ENCODE data around the gene UBE2K.

The UBE2K gene

GRCh38 chr4:39756159-39756558, 58.2 kb downstream of the UBE2K start:
- Histone ChIP-seq H3F3A (ENCODE audit: insufficient read depth) (peaks cover 9% of the 10 kb centered on the region; the same call in 1 of the 2 replicates), H4K20me1 (ENCODE audit: low read depth, low read length) (no peaks in the 10 kb centered on the region), H3K27ac (ENCODE audit: low read depth, low read length) (no peak overlapping the region), H2AFZ (ENCODE audit: low read depth, low read length, severe bottlenecking) (no peak overlapping the region), H3K9me3 (ENCODE audit: insufficient read depth, low read length) (no peaks in the 10 kb centered on the region), H3K9me2 (replicated peaks; ENCODE audit: insufficient read depth, low read length) (no peaks in the 10 kb centered on the region), H3K79me2 (ENCODE audit: insufficient read depth, low read length) (no peaks in the 10 kb centered on the region), H3K4me2 (ENCODE audit: low read depth, low read length, poor library complexity, severe bottlenecking) (no peak overlapping the region), H3K9ac (ENCODE audit: low read length) (no peak overlapping the region), H3K27me3 (ENCODE audit: low read length) (no peaks in the 10 kb centered on the region), H3K4me3 (ENCODE audit: insufficient read depth, low read length, poor library complexity, severe bottlenecking) (no peak overlapping the region), H3K36me3 (ENCODE audit: low read length) (peaks cover 11% of the 10 kb centered on the region; the same call in 1 of the 2 replicates)
- TF ChIP-seq CTCF (IDR thresholded peaks at IDR 0.05; ENCODE audit: insufficient read depth, low read length, poor library complexity, severe bottlenecking) = no peak
- no peak for TF ChIP-seq EZH2phosphoT487 (conservative IDR thresholded peaks at IDR 0.05; ENCODE audit: low read length)

GRCh38 chr4:39758176-39758575, 60.2 kb downstream of the UBE2K start:
- no peaks in the 10 kb centered on the region for H3K9me3 ChIP-seq (ENCODE audit: insufficient read depth, low read length)
- no peak overlapping the region for H3K9ac ChIP-seq (ENCODE audit: low read length)
- H3K27ac ChIP-seq (ENCODE audit: low read depth, low read length) = no peak overlapping the region
- no peak overlapping the region for H3K4me3 ChIP-seq (ENCODE audit: insufficient read depth, low read length, poor library complexity, severe bottlenecking)
- no peaks in the 10 kb centered on the region for H4K20me1 ChIP-seq (ENCODE audit: low read depth, low read length)
- H2AFZ ChIP-seq (ENCODE audit: low read depth, low read length, severe bottlenecking) = no peak overlapping the region
- H3F3A ChIP-seq (ENCODE audit: insufficient read depth) = peaks cover 9% of the 10 kb centered on the region; the same call in 1 of the 2 replicates
- no peak overlapping the region for H3K4me2 ChIP-seq (ENCODE audit: low read depth, low read length, poor library complexity, severe bottlenecking)
- no peaks in the 10 kb centered on the region for H3K79me2 ChIP-seq (ENCODE audit: insufficient read depth, low read length)
- no peaks in the 10 kb centered on the region for H3K9me2 ChIP-seq (replicated peaks; ENCODE audit: insufficient read depth, low read length)
- TF ChIP-seq EZH2phosphoT487 (conservative IDR thresholded peaks at IDR 0.05; ENCODE audit: low read length) = no peak
- no peak for TF ChIP-seq CTCF (IDR thresholded peaks at IDR 0.05; ENCODE audit: insufficient read depth, low read length, poor library complexity, severe bottlenecking)
- no peaks in the 10 kb centered on the region for H3K27me3 ChIP-seq (ENCODE audit: low read length)
- peaks cover 11% of the 10 kb centered on the region; the same call in 1 of the 2 replicates for H3K36me3 ChIP-seq (ENCODE audit: low read length)

GRCh38 chr4:39759569-39759968, 61.6 kb downstream of the UBE2K start:
- no peak overlapping the region for H3K9ac ChIP-seq (ENCODE audit: low read length)
- no peaks in the 10 kb centered on the region for H3K27me3 ChIP-seq (ENCODE audit: low read length)
- TF ChIP-seq EZH2phosphoT487 (conservative IDR thresholded peaks at IDR 0.05; ENCODE audit: low read length) (no peak), CTCF (IDR thresholded peaks at IDR 0.05; ENCODE audit: insufficient read depth, low read length, poor library complexity, severe bottlenecking) (no peak)
- H3K9me2 ChIP-seq (replicated peaks; ENCODE audit: insufficient read depth, low read length) = no peaks in the 10 kb centered on the region
- H3K4me3 ChIP-seq (ENCODE audit: insufficient read depth, low read length, poor library complexity, severe bottlenecking) = no peak overlapping the region
- H3K4me2 ChIP-seq (ENCODE audit: low read depth, low read length, poor library complexity, severe bottlenecking) = no peak overlapping the region
- no peaks in the 10 kb centered on the region for H4K20me1 ChIP-seq (ENCODE audit: low read depth, low read length)
- H3K27ac ChIP-seq (ENCODE audit: low read depth, low read length) = no peak overlapping the region
- peaks cover 11% of the 10 kb centered on the region; the same call in 1 of the 2 replicates for H3K36me3 ChIP-seq (ENCODE audit: low read length)
- no peaks in the 10 kb centered on the region for H3K9me3 ChIP-seq (ENCODE audit: insufficient read depth, low read length)
- H2AFZ ChIP-seq (ENCODE audit: low read depth, low read length, severe bottlenecking) = no peak overlapping the region
- peaks cover 9% of the 10 kb centered on the region; the same call in 1 of the 2 replicates for H3F3A ChIP-seq (ENCODE audit: insufficient read depth)
- no peaks in the 10 kb centered on the region for H3K79me2 ChIP-seq (ENCODE audit: insufficient read depth, low read length)

Data from SU-DHL-6 (cell line).